Adrenal gland (tissue), 5 donors: ENCODE measurements around the gene CDADC1.

Experiments
- POLR2A ChIP-seq, 2 donors: fragments of 450-650 bp; IDR thresholded peaks; one replicate each; pipeline ENCODE4 v1.6.1; 2017; ENCODE audit warnings: antibody characterized with exemption in 2 of 2, mild to moderate bottlenecking in 2 of 2, moderate library complexity in 1 of 2
- TF ChIP-seq, protein P1 (sequence below), 6 experiments: fragments of 450-650 bp in 4 of 6; fragments of 200-600 bp in 2 of 6; sonication (generic) in 1 of 6; IDR thresholded peaks; 1 replicate in 5 of 6; 2 replicates in 1 of 6; pipeline versions ENCODE4 v1.5.1 to v1.8.0; 2016 to 2021; ENCODE audit warnings: antibody characterized with exemption in 6 of 6, mild to moderate bottlenecking in 2 of 6, moderate library complexity in 1 of 6
- donor health status: DM: no; HTN: no; CAD: no.

DNA sequence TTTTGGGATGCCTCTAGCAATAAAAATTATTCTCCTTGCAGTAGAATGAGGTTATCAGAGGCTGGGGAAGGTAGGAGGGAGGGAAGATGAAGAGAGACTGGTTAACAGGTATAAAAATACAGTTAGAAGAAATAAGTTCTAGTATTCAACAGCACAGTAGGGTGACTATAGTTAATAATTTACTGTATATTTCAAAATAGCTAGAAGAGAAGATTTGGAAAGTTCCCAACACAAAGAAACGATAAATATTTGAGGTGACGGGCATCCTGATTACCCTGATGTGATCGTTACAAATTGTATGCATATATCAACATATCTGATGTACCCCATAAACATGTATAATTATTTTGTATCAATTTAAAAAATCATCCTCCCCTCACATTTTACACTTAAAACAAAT is 93.8 kb downstream of the CDADC1 start:
- no peak for TF ChIP-seq POLR2A (IDR thresholded peaks at IDR 0.05)
- TF ChIP-seq, protein P1, sequence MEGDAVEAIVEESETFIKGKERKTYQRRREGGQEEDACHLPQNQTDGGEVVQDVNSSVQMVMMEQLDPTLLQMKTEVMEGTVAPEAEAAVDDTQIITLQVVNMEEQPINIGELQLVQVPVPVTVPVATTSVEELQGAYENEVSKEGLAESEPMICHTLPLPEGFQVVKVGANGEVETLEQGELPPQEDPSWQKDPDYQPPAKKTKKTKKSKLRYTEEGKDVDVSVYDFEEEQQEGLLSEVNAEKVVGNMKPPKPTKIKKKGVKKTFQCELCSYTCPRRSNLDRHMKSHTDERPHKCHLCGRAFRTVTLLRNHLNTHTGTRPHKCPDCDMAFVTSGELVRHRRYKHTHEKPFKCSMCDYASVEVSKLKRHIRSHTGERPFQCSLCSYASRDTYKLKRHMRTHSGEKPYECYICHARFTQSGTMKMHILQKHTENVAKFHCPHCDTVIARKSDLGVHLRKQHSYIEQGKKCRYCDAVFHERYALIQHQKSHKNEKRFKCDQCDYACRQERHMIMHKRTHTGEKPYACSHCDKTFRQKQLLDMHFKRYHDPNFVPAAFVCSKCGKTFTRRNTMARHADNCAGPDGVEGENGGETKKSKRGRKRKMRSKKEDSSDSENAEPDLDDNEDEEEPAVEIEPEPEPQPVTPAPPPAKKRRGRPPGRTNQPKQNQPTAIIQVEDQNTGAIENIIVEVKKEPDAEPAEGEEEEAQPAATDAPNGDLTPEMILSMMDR (IDR thresholded peaks at IDR 0.05), result no peak
